NCI-H524 treated with DMSO at 0.1 percent for 48 hours (cell line): Measurements from ENCODE around the gene OTUD3.
"Not testable (repeated sequence)": the region's sequence is repeated elsewhere in the genome, so short reads cannot be mapped to it uniquely, and the experiment has no call there.

Source experiments
- DNase-seq: peaks from one replicate; lab custom pipeline; 2025; lab: John Stamatoyannopoulos, UW

The OTUD3 gene

GRCh38 chr1:19869453-19869852 lies 12.7 kb upstream of the OTUD3 start:
- not testable (repeated sequence) for DNase-seq

DNA sequence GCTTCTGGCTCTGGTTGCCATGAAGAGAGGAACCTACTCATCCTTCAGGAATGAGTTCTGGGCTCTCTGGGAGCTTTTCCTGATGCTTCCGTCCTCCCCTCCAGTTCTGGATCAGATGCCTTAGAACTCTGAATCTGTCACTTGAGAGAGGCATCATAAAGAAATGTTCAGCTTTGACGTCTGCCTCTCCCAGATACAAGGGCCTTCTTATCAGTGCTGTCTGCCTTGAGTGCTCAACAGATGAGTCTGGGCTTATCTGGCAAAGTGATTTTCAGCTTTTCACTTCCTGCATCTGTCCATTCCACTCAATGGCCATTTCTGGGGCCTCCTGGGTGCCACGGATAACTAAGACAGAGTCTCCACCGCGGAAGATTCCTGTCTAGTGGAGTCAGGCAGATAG lies 12.3 kb upstream of the OTUD3 start:
- no peak for DNase-seq

DNA sequence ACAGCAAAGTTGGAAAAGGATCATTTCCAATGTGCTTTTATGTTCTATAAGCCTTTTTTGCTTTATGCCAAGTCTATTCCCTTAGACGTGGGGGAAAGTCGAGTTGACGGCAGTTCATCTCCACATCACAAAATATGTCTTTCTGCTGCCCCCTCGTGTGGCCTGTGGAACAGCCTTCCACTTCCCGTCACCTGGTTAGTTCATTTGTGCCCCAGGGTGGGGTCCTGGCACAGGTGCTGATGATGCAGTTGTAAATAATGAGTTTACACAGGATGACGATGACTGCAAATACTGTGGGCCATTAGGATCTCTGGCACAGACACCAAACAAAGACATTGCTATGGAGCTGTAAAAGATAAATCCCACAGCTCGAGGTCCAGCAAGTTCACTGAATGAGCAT lies 10.0 kb upstream of the OTUD3 start:
- DNase-seq: no peak

- DNase-seq: no peak
Observed at GRCh38 chr1:19877181-19877750, 4.9 kb upstream of the OTUD3 start.

- peak; percentile 14 for DNase-seq
Observed at GRCh38 chr1:19877821-19878636, 4.2 kb upstream of the OTUD3 start.

DNA sequence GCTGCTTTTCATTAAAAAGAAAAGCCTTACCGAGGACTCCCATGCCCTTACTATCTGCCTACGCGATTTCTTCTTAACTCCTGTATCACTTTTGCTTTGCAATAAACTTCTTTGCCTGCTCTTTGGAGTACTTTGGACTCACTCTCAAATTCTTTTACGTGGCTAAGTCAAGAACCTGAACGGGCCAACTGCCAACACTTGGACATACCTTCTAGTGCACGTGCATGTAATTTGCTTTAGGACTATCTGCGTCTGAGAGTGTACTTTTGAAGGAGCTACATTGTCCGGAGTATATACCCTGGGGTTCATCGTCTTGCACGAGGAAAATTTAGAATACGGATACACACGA lies 3.6 kb upstream of the OTUD3 start:
- no peak for DNase-seq

- no peak for DNase-seq
Observed at GRCh38 chr1:19879227-19879626, 3.0 kb upstream of the OTUD3 start.

DNA sequence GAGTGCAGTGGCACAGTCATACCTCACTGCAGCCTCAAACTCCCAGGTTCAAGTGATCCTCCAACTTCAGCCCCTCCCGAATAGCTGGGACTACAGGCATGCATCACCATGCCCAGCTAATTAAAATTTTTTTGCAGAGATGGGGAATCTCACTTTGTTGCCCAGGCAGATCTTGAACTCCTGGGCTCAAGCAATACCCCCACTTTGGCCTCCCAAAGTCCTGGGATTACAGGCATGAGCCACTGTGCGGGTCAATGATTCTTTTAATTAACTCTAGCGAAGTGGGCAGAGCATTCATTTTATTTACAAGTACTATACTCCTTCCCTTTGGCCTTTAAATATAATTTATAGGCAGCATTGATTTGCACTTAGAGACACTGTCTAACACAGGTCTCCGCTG lies 2.5 kb upstream of the OTUD3 start:
- no peak for DNase-seq

DNA sequence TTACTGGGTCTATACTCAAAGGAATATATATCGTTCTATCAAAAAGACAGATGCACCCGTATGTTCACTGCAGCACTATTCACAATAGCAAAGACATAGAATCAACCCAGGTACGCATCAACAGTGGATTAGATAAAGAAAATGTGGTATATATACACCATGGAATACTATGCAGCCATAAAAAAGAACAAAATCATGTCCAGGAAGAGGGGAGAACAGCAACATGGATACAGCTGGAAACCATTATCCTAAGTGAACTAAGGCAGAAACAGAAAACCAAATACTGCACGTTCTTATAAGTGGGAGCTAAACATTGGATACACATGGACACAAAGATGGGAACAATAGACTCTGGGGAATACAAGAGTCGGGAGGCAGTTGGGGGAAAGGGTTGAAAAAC lies 1.4 kb upstream of the OTUD3 start:
- not testable (repeated sequence) for DNase-seq

DNA sequence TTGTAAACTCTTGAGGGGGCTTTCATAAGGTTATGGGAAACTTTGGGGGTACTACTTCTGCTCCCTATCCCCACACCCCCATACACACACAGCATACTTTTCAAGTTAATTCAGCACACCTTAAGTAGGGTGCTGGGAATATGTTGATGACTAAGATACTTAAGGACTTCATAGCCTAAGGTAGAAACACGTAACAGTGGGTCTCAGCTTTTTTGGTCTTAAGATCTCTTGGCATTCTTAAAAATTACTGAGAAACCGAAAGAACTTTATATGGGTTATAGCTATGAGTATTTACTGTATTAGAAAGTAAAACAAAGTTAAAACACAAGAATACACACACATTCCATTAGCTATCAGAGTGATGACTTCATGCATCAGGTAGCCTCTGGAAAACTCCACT lies 2.1 kb downstream of the OTUD3 start:
- DNase-seq: no peak

DNA sequence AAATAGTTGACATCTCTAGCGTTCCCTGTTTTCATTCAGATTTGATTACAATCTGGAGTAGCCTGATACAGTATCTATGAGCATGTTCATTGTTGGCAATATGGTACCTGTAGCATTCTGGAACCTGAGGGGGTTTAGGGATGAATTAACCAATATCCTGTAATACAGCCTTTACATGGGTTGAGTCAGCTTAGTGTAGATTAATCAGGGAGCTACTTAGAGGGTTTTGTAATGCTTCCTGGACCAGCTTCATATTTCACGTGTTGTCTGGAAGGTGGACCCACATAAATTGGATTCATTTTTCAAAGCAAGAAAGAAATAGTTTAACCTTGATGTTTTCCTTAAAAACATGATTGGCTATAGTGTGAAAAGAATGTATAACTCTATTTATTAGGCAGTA lies 3.6 kb downstream of the OTUD3 start:
- DNase-seq: no peak

GRCh38 chr1:19888112-19888511 lies 5.9 kb downstream of the OTUD3 start:
- DNase-seq: no peak

- no peak for DNase-seq
Observed at GRCh38 chr1:19889656-19890055, 7.5 kb downstream of the OTUD3 start.

DNA sequence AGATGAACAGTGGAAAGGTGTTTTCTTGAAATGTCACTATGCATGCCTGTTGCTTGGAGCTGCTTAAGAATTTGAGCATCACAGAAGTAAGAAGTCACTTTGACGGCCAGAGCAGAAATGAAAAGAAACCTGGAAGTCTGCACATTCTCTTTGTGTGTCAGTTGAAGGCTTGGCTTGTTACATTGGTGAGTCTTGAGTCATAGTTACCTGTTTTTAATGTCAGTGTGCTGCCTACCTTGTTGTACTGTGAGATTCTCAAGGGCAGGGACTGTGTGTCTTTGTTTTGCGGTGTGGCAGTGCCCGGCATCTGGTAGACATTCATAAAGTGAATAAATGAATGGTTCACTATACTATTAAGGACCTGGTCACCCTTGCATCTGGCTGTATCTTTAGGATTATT lies 9.9 kb downstream of the OTUD3 start:
- DNase-seq: no peak

DNA sequence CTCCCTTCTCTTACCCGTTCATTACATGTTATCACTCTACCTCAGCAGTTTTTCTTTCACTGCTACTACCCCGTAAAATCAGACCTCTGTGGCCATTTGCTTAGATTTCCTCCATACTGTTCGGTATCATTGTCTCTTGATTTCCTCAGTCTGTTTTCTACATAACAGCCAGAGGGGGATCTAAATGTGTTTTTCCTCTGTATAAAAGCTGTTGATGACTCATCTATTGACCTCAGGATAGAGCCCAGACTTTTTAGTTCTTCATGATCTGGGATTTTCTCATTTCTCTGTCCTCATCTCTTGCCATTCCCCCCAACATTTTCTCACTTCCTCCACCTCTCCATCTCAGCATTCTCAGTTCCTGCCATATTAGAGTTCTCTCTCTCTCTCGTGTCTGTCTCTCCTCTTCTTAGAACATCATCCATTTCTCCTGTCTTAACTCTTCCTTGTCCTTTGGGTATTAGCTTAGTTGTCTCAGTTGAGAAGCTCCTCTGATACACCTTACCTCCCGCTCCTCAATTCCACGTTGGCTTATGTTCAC lies 10.5 kb downstream of the OTUD3 start:
- DNase-seq: no peak

GRCh38 chr1:19893687-19894086 lies 11.5 kb downstream of the OTUD3 start:
- DNase-seq: no peak

GRCh38 chr1:19894218-19894617 lies 12.0 kb downstream of the OTUD3 start:
- DNase-seq: no peak

DNA sequence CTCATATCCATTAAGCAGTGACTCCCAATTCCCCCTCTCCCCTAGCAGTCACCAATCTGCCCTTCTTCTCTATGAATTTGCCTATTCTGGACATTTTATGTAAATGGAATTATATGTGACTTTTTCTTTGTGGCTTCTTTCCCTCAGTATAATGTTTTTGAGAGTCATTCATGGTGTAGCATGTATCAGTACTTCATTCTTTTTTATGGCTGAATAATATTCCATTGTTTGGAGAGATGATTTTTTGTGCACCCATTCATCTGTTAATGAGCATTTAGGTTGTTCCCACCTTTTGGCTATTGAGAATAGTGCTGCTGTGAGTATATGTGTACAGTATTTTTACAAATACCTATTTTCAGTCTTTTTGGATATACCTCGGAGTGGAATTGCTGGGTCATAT lies 19.5 kb downstream of the OTUD3 start:
- DNase-seq: no peak

GRCh38 chr1:19903621-19904020 lies 21.4 kb downstream of the OTUD3 start:
- no peak for DNase-seq

DNA sequence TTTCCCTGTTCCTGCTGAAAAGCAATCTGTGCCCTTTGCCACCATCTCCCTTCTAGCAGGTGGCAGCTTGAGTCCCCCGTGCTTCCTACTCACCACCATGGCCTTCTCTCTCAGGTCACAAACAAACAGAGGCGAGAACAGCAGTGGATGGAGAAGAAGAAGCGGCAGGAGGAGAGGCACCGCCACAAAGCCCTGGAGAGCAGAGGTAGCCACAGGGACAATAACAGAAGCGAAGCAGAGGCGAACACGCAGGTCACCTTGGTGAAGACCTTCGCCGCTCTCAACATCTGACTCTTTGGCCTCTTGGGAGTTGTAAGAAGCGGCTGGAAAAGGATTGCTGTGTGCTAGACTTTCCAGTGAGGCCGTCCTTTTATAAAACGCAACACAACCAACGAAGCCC lies 25.3 kb downstream of the OTUD3 start:
- DNase-seq: no peak

- no peak for DNase-seq
Observed at GRCh38 chr1:19909392-19909791, 27.2 kb downstream of the OTUD3 start.

DNA sequence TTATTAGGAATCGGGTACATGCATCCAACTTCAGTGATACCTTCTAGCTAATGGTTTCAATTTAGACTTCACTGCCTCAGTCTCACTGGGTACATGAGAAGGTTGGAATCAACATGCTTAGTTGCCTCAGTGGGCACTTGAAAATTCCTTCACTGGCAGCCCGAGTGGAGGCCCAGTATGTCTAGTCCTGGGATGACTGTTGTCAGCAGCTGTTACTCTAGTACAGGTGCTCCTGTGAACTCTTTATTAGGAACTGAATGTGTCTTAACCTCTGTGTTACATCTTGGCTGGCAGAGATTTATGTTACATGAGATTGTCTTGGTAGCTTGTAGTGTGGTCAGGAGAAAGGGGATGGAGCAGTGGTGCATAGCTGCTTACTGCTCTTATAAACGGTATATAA lies 27.8 kb downstream of the OTUD3 start:
- no peak for DNase-seq

- DNase-seq: no peak
Observed at GRCh38 chr1:19910650-19911049, 28.5 kb downstream of the OTUD3 start.

DNA sequence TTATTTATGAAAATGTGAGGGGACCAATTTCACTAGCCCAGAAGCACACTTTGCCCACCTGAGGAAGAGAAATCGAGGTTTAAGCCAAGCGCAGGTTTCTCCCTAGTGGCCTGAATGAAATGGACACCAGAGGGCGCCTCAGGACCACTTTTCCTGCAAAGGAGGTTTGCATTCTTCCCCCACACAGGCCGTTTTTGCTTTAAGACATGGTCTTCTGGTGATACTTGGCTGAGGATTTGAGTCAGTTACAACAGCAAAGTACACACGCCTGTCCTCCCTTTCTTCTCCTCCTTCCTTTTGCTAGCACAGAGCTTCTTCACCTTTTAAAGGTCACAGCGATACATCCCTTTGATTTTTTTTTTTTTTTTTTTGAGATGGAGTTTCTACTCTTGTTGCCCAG lies 35.9 kb downstream of the OTUD3 start:
- DNase-seq: no peak
